Activated CD4-positive, alpha-beta T cell treated with anti-CD3 and anti-CD28 coated beads, Interleukin-2, amount 10 ng/mL, durations not matched to agents 7 days and 5 days (primary cell): ENCODE results near the gene RAPGEF1. TPM values are rescaled to one million over a fixed set of nuclear protein-coding genes. Genes with fewer than 3 reads are reported as not detected.

Source experiments
- CTCF ChIA-PET: fragments of 350-600 bp; sonication (Branson Sonifier 250); formaldehyde crosslinking; loops from one replicate; lab custom pipeline; 2021; ENCODE audit warnings: antibody characterized with exemption; lab: Charles Lee
- POLR2A ChIA-PET: fragments of 350-600 bp; sonication (Branson Sonifier 250); formaldehyde crosslinking; loops from one replicate; lab custom pipeline; 2021; ENCODE audit warnings: antibody characterized with exemption; lab: Charles Lee
- DNase-seq: peaks from one replicate; pipeline ENCODE4 v3.0.0-alpha.2; 2020
- H3K27ac Mint-ChIP-seq: one replicate; pipeline ENCODE4 v1.8.0; 2021; ENCODE audit warnings: mild to moderate bottlenecking, moderate library complexity, mixed read lengths
- H3K27me3 Mint-ChIP-seq: one replicate; pipeline ENCODE4 v1.8.0; 2021; ENCODE audit warnings: mixed read lengths
- H3K36me3 Mint-ChIP-seq: one replicate; pipeline ENCODE4 v1.8.0; 2021; ENCODE audit warnings: low read depth, mixed read lengths
- H3K4me1 Mint-ChIP-seq: one replicate; pipeline ENCODE4 v1.8.0; 2021; ENCODE audit warnings: mixed read lengths
- H3K4me3 Mint-ChIP-seq: one replicate; pipeline ENCODE4 v1.8.0; 2021; ENCODE audit warnings: mild to moderate bottlenecking, moderate library complexity, mixed read lengths
- H3K9me3 Mint-ChIP-seq: one replicate; pipeline ENCODE4 v1.8.0; 2021; ENCODE audit warnings: mixed read lengths
- total RNA-seq, 2 experiments: library from RNA; stranded (reverse); gene quantifications; one replicate each; pipeline ENCODE4 v1.2.3, GENCODE V29; 2021

Gene RAPGEF1
- total RNA-seq, 2 experiments from 2014 or later, result 128 to 129 TPM

DNA sequence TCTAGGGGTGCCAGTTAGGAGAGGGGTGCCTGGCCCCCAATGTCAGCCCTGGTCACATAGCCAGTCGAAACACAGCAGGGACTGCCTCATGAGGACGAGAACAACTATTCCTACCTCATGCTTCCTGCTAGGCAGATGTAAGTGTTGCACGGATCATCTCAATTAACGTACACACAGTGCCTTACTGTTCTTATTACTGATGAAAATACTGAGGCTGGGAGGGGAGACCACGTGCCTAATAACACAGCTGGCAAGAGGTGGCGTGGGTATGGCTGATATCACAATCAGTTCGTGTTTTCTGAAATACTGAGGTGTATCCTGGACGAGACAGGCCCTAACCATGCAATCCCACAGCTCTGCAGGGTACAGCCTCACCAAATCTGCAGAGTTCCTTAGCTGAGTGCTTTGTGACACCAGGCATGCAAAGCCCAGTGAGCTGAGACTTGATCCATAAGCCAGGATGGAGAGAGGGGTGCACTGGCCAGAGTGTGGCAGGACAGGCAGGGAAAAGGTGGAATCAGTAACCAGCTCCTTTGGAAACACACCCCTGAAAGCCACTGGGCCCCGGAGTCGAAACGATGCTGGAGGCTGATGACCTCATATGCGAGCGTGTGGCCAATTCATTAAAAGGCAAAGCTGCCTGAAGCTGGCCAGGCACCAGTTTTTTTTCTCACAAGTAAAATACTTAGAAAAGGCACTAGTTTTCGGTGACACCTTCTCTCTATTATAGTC, 130.6 kb downstream of the RAPGEF1 start:
- Mint-ChIP-seq H3K36me3 (peaks cover 28% of the 10 kb centered on the region), H3K9me3 (no peaks in the 10 kb centered on the region)

DNA sequence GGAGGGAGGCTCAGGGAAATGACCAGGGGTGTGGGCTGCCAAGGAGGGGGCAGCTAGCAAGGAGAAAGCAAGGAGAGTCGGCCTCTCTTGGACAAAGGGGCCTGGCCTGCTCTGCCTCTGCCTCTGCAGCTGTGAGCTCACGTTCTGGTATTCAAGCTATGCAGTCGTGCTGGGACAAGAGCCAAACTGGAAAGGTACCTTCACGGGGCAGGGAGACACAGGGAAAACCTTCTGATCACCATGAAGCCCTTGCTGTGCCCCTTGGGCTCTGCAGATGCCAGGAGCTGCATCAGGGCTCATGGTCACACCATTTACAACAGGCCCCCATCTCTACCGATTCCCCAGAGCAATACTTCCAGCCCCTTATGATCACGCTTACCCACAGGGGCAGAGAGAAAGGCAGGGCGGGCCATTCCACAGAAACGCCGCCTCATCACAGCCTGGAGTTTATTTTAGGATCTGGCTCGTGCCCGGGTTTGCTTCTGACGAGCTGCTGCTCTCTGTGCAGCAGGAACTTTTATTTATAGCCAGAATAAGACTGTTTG, 131.3 kb downstream of the RAPGEF1 start:
- Mint-ChIP-seq H3K9me3 (no peaks in the 10 kb centered on the region), H3K4me3 (no peak overlapping the region), H3K27ac (peak overlapping the region; percentile 77), H3K36me3 (peaks cover 29% of the 10 kb centered on the region), H3K4me1 (peaks cover 6% of the 10 kb centered on the region), H3K27me3 (no peaks in the 10 kb centered on the region)
- no peak for DNase-seq
- ChIA-PET CTCF (interaction anchor here (1.3 kb wide), 1 partner anchor 132 kb away, joined by 3 read pairs; no protein-coding TSS in a partner anchor), POLR2A (no interaction called here)

More for the DNA sequence above, 130.6 kb downstream of the RAPGEF1 start:
- no peak overlapping the region for H3K4me3 Mint-ChIP-seq
- ChIA-PET CTCF (interaction anchor here (1.3 kb wide), 1 partner anchor 131 kb away, joined by 3 read pairs; no protein-coding TSS in a partner anchor), POLR2A (no interaction called here)
- peak overlapping the region; percentile 26 for H3K27ac Mint-ChIP-seq
- H3K4me1 Mint-ChIP-seq, result peaks cover 6% of the 10 kb centered on the region
- no peaks in the 10 kb centered on the region for H3K27me3 Mint-ChIP-seq
- no peak for DNase-seq

DNA sequence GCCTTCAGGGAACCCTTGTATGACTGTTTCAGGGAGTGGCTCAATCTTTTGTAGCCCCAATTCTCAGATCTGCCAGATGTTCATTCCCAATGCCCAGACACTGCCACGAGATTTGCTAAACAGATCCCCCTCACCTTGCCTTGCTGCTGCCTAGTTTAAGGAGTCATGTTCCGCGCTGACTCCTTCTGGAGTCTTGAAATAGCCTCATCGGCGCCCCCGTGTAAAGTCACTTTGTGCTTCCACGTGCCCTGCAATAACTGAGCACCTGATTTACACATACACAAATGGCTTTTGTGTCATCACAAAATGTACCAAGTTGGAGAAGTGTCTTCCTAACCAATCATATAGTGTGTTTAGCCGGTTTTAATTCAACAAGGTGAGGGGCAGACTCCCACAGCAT, 132.3 kb downstream of the RAPGEF1 start:
- H3K36me3 Mint-ChIP-seq, result peaks cover 29% of the 10 kb centered on the region
- peak overlapping the region; percentile 34 for H3K27ac Mint-ChIP-seq
- CTCF ChIA-PET, result no interaction called here

DNA sequence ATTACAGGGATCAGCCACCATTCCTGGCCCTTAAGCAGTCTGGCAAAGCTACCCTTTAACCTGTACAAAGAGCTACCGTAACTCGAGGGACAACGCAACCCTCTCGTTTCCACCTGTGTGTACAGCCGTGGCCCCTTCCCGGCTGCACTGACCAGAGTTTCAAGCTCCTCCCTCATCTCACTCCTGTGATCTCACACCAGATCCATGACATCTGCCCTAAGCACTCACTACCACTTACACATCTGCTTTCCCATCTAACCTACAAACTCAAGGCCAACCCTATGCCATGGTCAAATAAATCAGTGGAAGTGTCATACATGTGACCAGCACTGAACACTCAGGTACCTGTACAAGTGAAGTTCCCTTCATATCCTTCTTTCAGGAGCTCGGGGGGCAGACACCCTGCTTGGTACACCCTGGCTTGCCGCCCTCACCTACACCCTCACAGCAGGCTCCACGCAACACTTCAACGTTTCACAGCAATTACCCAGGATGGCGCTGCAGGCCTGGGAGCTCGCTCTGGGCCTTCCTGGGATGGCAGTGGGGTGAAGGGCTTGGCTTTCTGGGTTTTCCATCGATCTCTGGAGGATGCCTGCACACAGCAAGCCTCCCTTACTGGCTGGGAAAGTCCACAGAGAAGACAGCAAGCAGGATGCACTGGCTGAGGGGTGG, 132.8 kb downstream of the RAPGEF1 start:
- POLR2A ChIA-PET, result no interaction called here
- Mint-ChIP-seq H3K4me3 (no peak overlapping the region), H3K27ac (no peak overlapping the region)

More for the DNA sequence above, 132.3 kb downstream of the RAPGEF1 start:
- Mint-ChIP-seq H3K9me3 (no peaks in the 10 kb centered on the region), H3K4me1 (peaks cover 6% of the 10 kb centered on the region), H3K27me3 (no peaks in the 10 kb centered on the region), H3K4me3 (no peak overlapping the region)
- POLR2A ChIA-PET, result no interaction called here
- no peak for DNase-seq

DNA sequence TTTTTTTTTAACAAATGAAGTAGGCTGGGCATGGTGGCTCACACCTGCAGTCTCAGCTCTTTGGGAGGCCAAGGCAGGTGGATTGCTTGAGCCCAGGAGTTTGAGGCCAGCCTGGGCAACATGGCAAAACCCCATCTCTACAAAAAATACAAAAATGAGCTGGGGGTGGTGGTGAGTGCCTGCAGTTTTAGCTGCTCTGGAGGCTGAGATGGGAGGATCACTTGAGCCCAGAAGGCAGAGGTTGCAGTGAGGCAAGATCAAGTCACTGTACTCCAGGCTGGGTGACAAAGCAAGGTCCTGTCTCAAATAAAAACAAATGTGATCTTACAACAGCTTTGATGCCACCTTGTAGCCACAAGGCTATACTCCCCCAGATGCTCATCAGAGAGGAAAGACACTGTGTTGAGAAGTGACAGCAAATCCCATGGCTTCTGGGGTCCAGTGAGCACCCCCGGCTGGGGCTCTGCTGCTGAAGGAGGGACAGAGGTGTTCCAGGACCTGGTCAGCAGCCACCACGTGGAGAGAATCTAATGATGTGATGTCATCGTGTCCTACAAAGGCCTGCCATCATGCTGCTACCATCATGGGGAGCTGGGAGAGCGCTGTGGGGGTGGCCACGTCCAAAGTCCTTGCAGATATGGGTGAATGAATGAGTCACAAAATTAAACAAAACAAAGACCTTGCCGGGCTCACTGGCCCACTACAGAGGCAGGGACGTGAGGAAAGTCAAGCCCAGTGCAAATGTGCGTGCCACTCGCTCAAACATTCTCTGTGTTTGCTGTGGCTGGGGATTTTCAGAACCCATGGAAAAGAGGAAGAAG, 133.9 kb downstream of the RAPGEF1 start:
- ChIA-PET POLR2A (no interaction called here), CTCF (interaction anchor here (0.6 to 1.5 kb wide), 4 partner anchors 18 to 134 kb away, joined by 3 to 7 read pairs (median 3); partner anchors contain the start of gene RAPGEF1)
- Mint-ChIP-seq H3K4me3 (no peak overlapping the region), H3K27me3 (no peaks in the 10 kb centered on the region), H3K27ac (no peak overlapping the region), H3K36me3 (peaks cover 40% of the 10 kb centered on the region), H3K4me1 (peaks cover 3% of the 10 kb centered on the region), H3K9me3 (no peaks in the 10 kb centered on the region)
- DNase-seq, result no peak

More for the DNA sequence above, 132.8 kb downstream of the RAPGEF1 start:
- CTCF ChIA-PET, result interaction anchor here (0.6 to 1.1 kb wide), 3 partner anchors 17 to 71 kb away, joined by 3 read pairs; no protein-coding TSS in a partner anchor
- Mint-ChIP-seq H3K4me1 (peaks cover 6% of the 10 kb centered on the region), H3K27me3 (no peaks in the 10 kb centered on the region), H3K36me3 (peaks cover 33% of the 10 kb centered on the region), H3K9me3 (no peaks in the 10 kb centered on the region)
- no peak for DNase-seq

DNA sequence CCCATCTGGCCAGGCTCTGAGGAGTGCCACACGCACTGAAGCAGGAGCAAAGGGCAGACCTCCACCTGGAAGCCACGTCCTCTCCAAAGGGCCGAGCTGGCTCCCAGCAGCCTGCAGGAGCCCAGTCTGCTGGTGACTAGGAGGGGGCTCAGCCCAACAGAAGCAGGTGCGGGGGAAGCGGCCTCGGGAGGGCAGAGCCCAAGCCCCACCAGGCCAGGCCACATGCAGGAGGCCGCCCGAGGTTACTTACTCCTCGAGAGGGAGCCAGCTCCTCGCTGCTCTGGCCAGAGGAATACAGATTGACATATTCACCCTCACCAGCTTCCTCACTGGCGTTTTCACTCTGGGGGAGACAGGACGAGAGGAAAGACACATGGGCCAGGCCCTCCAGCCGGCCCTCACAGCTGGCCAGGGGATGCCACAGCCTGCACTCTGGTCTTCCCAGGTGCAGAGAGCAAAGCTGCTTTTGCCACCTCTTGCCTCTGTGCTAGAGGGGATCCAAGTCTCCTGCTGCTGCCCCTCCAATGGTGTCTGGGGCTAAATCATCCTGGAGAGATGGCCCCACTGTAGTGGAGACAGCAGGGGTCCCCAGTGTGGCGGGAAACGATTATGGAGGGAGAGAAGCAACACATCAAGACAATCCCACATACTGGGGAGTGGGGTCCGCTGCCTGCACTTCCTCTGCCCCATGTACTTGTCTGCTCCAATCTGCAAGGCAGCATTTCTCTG, 136.0 kb downstream of the RAPGEF1 start:
- no peak for DNase-seq
- Mint-ChIP-seq H3K27ac (no peak overlapping the region), H3K27me3 (no peaks in the 10 kb centered on the region), H3K4me3 (no peak overlapping the region), H3K9me3 (no peaks in the 10 kb centered on the region), H3K4me1 (no peaks in the 10 kb centered on the region), H3K36me3 (peaks cover 43% of the 10 kb centered on the region)
- CTCF ChIA-PET, result interaction anchor here (1.0 to 3.8 kb wide), 4 partner anchors 13 to 137 kb away, joined by 3 to 21 read pairs (median 10); no protein-coding TSS in a partner anchor
- POLR2A ChIA-PET, result no interaction called here

DNA sequence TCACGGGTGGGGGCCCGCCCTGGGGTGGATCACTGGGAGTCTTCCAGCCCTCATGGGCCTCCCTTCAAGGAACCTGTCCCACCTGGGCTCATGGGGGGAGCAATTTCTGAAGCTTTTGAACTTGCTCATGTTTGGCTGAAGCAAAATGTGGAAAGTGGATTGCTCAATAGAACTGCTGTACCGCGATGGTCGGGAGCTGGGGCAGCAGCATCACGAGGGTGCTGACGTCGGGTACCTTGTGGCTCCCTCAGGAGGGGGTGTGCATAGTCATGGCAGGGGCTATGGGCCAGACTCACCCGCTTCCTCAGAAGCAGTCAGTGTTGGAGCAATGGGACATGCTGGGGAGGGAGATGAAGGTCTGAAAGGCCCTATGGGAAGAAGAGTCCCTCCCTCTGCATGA, 136.7 kb downstream of the RAPGEF1 start:
- no peak overlapping the region for H3K4me3 Mint-ChIP-seq
- no peaks in the 10 kb centered on the region for H3K27me3 Mint-ChIP-seq
- peak overlapping the region; percentile 13 for H3K27ac Mint-ChIP-seq
- no peaks in the 10 kb centered on the region for H3K9me3 Mint-ChIP-seq
- POLR2A ChIA-PET, result no interaction called here
- CTCF ChIA-PET, result interaction anchor here (1.0 to 3.8 kb wide), 4 partner anchors 12 to 137 kb away, joined by 3 to 21 read pairs (median 10); no protein-coding TSS in a partner anchor
- DNase-seq, result no peak
- H3K4me1 Mint-ChIP-seq, result no peaks in the 10 kb centered on the region
- peaks cover 46% of the 10 kb centered on the region for H3K36me3 Mint-ChIP-seq

DNA sequence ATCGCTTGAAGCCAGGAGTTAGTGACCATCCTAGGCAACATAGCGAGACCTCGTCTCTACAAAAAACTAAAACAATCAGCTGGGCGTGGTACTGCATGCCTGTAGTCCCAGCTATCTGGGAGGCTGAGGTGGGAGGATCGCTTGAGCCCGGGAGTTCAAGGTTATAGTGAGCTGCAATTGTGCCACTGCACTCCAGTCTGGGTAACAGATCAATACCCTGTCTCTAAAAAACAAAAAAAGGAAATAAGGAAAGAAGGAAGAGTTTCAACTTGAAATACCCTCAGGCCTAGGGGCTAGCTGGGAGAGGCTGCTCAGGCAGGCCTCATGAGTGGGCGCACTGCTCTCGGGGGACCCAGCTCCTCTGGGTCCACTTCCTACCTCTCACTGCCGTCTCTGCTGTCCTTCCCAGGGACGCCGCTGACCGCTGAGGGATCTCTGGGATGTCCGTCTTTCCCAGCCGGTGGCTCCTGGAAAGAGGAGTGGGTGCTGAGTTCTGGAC, 138.1 kb downstream of the RAPGEF1 start:
- Mint-ChIP-seq H3K9me3 (no peaks in the 10 kb centered on the region), H3K36me3 (peaks cover 49% of the 10 kb centered on the region), H3K27me3 (no peaks in the 10 kb centered on the region), H3K4me1 (no peaks in the 10 kb centered on the region), H3K4me3 (no peak overlapping the region), H3K27ac (peak overlapping the region; percentile 20)
- DNase-seq, result no peak
- POLR2A ChIA-PET, result interaction anchor here (0.7 kb wide), 1 partner anchor 107 kb away, joined by 3 read pairs; no protein-coding TSS in a partner anchor
- CTCF ChIA-PET, result interaction anchor here (2.0 to 3.8 kb wide), 4 partner anchors 11 to 139 kb away, joined by 5 to 21 read pairs (median 12); no protein-coding TSS in a partner anchor

DNA sequence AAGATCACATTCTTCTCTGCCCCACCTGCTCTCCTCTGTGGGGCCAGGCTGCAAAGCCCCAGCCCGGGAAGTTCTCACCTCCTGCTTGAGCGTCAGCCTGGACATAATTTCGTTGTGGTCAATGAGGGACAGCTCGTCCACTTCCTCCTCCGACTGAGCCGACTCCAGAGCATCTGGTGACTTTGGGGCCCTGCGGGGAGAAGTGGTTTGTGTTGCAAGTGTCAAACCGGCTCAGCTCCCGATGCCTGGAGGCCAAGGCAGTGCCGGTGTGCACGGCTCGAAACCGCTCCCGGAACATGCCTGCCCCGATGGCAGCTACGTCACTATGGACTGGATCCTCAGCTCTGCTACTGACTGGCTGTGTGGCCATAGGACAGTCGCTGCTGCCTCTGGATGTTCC, 141.8 kb downstream of the RAPGEF1 start:
- DNase-seq, result no peak
- no peak overlapping the region for H3K4me3 Mint-ChIP-seq
- POLR2A ChIA-PET, result no interaction called here
- no peaks in the 10 kb centered on the region for H3K9me3 Mint-ChIP-seq
- no peak overlapping the region for H3K27ac Mint-ChIP-seq
- H3K36me3 Mint-ChIP-seq, result peaks cover 36% of the 10 kb centered on the region
- no peaks in the 10 kb centered on the region for H3K27me3 Mint-ChIP-seq
- no peaks in the 10 kb centered on the region for H3K4me1 Mint-ChIP-seq
- CTCF ChIA-PET, result interaction anchor here (1.0 to 1.9 kb wide), 3 partner anchors 31 to 396 kb away, joined by 3 to 6 read pairs (median 6); no protein-coding TSS in a partner anchor

DNA sequence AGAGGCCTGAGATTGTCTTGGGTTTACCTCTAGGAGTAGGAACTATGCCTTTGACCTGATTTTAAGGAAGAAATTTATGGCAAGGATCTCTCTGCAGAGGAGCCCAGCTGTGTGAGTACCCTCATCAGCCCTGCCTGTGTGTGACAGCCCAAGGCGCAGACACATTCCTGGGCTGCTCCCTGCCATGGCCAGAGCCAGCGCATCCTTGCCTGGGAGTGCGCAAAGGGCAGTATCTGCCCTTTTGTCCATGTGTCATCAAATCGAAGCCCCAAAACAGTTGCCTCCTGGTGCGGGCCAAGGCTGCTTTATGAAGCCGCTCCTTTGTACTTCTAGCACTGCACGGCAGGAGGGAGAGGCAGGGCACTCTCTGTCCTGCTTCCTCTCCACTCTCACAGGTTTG, 142.6 kb downstream of the RAPGEF1 start:
- Mint-ChIP-seq H3K36me3 (peaks cover 32% of the 10 kb centered on the region), H3K27ac (no peak overlapping the region)
- CTCF ChIA-PET, result interaction anchor here (1.9 kb wide), 1 partner anchor 143 kb away, joined by 6 read pairs; no protein-coding TSS in a partner anchor

DNA sequence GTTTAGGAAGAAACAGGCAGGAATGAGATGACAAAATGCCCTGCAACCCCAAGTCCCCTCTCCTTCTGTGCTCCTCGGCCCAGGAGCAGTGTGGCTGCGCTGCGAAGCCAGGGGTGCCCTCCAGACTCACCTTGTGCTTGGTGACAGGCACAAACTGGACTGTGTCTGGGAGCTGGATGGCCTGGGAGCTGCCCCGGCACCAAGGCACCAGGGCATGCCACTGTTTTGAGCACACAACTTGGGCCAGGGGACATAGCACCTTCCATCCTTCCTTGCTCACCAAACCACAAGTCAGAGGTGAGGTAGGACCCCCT, 143.5 kb downstream of the RAPGEF1 start:
- Mint-ChIP-seq H3K4me1 (peaks cover 8% of the 10 kb centered on the region), H3K9me3 (no peaks in the 10 kb centered on the region), H3K4me3 (no peak overlapping the region), H3K27me3 (no peaks in the 10 kb centered on the region), H3K36me3 (peaks cover 31% of the 10 kb centered on the region), H3K27ac (no peak overlapping the region)
- ChIA-PET CTCF (interaction anchor here (1.3 kb wide), 1 partner anchor 136 kb away, joined by 3 read pairs; no protein-coding TSS in a partner anchor), POLR2A (no interaction called here)
- DNase-seq, result no peak

More for the DNA sequence above, 142.6 kb downstream of the RAPGEF1 start:
- DNase-seq, result no peak
- H3K4me3 Mint-ChIP-seq, result no peak overlapping the region
- H3K4me1 Mint-ChIP-seq, result no peaks in the 10 kb centered on the region
- H3K9me3 Mint-ChIP-seq, result no peaks in the 10 kb centered on the region
- H3K27me3 Mint-ChIP-seq, result no peaks in the 10 kb centered on the region
- POLR2A ChIA-PET, result no interaction called here
